HG03280 (cell line): Measurements from ENCODE around the gene EPS8L1.
"Not testable (repeated sequence)": the region's sequence is repeated elsewhere in the genome, so short reads cannot be mapped to it uniquely, and the experiment has no call there.

ENCODE experiments used
- ATAC-seq: cut with Tn5 transposase; IDR thresholded peaks from one replicate; pipeline ENCODE4 v1.9.1; 2021; ENCODE audit warnings: mild to moderate bottlenecking, moderate library complexity; ENCODE audit not compliant: unreplicated experiment

The EPS8L1 gene

GRCh38 chr19:55092423-55093318 is 17.0 kb downstream of the EPS8L1 start:
- ATAC-seq = no peak

DNA sequence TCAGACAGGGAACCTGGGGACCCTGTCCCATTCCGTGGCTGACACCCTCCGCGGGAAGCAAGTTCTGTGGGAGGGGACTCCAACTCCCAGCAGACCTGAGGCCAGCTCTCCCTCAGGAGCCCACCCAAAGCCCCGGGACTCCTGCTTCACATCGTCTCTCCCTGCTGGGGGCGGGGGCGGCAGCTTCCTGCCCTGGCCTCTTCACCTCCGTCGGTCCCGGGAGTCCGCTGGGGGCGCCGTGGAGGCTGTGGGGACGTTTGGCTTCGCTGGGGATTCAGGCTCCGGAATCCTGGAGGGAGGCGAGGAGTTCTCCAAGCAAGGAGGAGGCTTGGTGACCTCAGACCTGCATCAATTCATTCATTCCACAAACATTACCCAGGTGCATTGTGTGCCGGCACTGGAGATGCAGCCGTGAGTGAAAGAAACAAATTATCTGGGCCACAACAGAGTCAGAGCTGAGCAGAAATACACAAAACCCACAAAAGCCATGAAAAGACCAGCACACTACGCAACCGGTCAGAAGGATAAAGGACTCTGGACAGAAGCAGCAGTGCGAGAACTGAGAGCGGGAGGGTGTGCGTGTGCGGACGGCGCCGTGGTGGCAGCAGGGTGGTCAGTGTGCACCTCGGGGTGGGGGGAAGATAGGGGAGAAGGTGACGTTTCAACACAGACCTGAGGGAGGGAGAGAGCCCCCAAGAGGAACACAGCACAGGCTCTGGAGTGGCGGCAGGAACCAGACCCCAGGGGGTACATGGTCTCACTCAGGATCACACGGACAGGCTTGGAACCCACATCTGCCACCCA is 19.0 kb downstream of the EPS8L1 start:
- no peak for ATAC-seq

DNA sequence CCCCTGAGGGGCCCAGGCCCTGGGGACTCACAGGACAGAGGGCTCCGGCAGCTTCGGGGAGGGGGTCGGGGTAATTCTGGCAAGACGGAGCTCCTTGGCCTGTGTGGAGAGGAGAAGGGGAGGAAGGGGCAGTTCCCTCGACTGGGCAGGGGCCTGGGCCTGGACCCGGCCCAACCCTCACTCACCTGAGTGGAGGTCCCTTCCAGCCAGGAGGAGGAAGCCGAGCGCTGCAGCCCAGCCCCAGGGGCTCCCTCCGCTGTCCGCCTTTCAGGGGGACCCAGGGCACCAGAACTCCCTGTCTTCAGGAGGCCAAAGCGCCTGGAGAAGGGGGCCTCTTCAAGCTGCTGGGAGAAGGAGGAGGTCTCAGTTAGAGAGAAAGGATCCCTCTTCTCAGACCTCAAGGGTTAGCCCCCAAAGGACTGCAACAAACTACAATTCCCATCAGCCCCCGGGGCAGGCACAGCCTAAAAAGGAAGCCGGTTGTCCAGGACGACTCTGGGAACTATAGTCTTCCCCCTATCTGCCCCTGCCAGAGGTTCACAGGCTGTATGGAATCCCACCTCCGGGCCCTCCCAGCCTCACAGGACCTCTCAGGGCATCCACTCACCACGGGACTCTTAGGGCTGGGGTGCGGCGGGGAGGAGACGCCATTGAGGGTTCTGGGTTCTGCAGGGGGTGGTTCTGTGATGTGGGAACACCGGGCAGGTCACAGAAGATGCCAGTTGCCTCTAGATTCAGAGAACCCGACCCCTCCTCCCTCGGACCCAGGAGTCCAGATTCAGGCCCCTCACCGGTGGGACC is 19.8 kb downstream of the EPS8L1 start:
- ATAC-seq = no peak

GRCh38 chr19:55096061-55096701 is 20.5 kb downstream of the EPS8L1 start:
- ATAC-seq = no peak

- no peak for ATAC-seq
These were observed 22.4 kb downstream of the EPS8L1 start for GRCh38 chr19:55097864-55098715.

GRCh38 chr19:55098716-55099556 is 23.3 kb downstream of the EPS8L1 start:
- ATAC-seq = no peak

DNA sequence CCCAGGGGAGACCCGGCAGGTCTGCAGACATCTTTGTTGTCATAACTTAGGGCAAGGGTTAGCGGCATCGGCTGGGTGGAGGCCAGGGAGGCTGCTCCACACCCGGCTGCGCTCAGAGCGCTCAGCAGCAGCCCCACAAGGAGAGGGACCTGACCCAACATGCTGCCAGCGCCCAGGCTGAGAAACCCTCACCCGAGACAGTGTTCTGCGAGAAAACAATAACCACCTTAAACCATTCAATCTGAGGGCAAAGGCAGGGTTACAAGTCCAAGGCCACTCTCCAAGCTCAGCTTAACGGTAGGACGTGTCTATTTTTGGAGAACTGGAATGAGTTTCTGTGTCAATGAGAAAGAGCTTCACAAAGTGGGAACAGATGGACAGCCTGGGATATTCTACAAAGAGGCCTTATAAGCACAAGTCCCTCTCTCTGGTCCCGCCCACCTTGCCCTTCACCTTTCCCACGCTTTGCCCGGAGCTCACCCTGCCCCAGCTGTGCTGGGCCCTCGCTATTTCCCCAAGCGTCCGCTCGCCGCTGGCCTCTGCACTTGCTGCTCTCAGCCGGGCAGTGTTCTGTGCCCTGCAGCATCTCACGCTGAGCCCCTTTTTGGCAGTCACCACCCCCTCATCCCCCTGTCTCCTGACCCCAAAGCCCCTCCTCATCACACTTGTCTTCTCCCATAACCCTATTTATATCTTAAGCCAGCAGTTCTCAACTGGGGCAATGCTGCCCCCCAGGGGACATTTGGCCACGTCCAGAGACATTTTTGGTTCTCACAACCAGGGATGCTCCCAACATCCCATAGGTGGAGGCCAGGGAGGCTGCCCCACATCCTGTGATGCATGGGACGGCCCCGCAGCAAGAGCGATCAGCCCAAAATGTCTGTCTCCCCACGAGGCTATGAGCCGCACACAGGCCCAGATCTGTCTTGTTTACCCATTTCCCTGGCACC is 24.2 kb downstream of the EPS8L1 start:
- ATAC-seq = no peak

DNA sequence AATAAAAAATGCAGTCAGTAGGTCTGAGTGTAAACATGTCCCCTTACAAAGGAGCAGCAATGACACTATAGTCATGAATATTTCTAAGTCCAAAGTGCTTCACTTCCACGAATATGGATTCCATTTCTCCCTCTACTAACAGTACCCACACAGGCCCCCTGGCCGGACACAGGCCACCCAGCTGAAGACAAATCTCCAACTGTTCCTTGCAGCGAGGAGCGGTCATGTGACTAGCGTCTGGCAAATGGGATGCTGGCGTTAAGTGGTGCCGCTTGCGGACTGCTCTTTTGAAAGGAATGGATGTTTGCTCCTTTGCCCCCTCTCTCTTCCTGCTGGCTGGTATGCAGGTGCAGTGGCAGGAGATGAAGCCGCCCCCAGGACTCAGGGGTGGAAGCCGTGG is 25.6 kb downstream of the EPS8L1 start:
- no peak for ATAC-seq

DNA sequence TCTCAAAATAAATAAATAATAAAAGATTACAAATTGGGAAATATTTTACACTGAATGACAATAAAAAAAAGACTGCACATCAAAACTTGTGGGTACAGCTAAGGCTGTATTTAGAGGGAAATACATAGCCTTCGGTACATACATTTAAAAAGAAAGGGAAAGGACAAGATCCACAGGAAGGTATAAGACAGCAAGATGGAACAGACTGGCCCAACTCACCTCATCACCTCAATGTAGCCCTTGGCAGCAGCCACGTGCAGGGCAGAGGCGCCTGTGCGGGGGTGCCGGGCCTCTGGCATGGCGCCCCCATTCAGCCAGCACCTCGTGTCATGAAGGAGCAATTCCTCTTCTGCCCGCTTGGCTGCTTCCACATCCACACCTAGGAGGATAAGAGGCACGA is 27.5 kb downstream of the EPS8L1 start:
- ATAC-seq = no peak

- ATAC-seq = no peak
These were observed 29.6 kb downstream of the EPS8L1 start for GRCh38 chr19:55105237-55105636.

GRCh38 chr19:55106591-55106990 is 30.9 kb downstream of the EPS8L1 start:
- no peak for ATAC-seq

DNA sequence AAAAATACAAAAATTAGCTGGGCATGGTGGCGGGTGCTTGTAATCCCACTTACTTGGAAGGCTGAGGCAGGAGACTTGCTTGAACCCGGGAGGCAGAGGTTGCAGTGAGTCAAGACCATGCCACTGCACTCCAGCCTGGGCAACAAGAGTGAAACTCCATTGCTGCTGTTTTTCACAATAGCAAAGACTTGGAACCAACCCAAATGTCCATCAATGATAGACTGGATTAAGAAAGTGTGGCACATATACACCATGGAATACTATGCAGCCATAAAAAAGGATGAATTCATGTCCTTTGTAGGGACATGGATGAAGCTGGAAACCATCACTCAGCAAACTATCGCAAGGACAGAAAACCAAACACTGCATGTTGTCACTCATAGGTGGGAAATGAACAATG is 31.6 kb downstream of the EPS8L1 start:
- ATAC-seq = not testable (repeated sequence)

- no peak for ATAC-seq
These were observed 34.0 kb downstream of the EPS8L1 start for GRCh38 chr19:55109527-55110291.

DNA sequence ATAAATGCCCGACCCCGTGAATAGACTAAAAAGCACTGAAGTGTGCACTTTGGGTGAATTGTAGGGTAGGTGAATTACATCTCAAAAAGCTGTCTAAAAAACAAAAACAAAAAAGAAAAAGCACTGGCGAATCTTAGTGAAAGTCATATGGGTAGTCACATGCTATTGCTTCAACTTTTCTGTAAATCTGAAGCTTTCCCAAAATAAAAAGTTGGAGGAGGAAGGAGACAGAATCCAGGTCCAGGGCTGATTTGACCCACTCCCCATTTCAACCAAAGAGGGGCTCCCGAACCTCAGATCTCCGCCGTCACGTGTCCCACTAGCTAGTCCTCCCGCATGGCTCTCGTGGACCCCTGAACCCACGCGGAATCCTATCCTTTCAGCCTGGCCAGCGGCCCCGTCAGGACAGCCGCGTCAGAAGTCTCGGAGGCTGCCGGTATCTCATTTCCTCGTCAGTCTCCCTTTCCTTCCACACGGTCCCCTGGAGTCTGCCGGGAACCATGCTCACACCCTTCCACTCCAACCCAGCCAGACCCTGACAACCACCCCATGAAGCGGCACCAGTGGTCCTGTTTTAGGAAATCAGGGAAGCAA is 35.7 kb downstream of the EPS8L1 start:
- no peak for ATAC-seq

GRCh38 chr19:55112246-55112776 is 36.6 kb downstream of the EPS8L1 start:
- no peak for ATAC-seq

DNA sequence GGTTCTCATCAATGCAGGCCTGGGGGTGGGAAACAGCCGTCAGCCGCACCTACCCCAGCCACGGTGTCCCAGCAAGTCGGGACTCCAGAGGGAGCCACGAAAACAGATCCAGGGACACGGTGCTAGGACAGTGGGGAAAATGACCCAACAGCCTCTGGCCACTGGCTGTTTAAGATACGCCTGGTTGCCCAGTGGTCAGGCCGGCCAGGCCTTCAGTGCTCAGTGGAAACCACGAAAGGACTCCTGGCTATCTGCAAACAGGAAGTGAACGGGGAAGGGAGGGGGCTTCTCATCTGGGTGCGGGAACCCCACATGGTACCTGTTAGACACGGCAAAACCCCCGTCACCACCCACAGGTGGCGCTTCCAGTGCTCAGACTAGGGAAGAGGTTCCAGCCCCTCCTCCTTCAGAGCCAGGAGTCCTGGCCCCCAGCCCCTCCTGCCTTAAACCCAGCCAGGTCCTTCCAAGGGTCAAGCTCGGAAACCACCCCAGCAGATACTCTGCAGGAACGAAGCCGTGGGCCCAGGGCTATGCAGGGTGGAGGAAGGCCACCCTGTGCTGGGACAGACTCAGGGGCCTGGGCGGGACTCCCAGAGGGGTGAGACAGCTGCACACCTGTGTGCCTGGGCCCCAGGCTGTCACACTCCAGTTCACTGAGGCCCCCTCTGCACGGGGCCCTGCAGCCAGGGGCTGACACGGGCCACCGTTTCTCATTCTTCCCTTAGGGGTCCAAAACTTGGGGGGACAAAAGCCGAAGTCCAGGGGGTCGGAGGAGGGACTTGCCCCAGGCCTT is 37.3 kb downstream of the EPS8L1 start:
- no peak for ATAC-seq
